ENCODE results near the gene NPTN. TPM values are rescaled to one million over a fixed set of nuclear protein-coding genes. Genes with fewer than 3 reads are reported as not detected.
"Not testable (repeated sequence)": the region's sequence is repeated elsewhere in the genome, so short reads cannot be mapped to it uniquely, and the experiment has no call there.

The NPTN gene
- 135 TPM for total RNA-seq

DNA sequence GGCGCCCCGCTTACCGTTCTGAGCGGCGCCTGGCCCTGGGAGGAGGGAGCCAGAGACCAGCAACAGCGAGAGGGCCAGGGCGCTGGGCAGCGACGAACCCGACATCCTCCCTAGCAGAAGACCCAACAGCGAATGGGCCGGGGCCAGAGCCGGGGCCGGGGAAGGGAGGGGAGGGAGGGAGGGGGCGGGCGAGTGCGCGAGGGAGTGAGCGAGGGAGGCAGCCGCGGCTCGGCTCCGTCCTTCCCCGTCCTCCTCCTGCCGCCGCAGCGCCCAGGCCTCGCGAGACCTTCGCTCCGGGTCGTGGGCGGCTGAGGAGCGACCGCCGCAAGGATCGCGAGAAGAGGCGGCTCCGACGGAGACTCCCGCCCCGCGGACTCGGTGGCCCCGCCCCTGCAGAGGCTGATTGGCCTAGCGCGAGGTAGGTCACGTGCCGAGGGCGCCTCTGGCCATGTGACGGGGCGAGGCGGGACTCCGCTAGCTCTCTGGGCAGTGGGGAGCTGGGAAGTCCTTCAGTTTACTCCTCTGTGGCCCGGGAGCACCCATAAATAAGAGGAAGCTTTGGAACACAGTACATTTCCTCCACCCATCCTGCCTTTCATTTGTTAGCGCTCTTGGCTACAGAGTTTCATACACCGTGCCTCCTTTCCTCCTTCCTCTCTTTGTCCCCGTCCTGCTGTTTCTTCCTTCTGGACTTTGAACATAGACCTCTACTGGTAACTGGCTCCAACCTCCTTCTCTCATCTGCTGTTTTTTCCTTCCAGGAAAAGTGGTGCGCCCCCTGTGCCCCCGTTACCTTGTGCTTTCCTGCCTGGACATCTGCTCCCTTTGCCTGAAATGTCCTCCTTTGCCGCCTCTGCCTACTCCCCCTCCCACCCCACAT lies at the start of gene NPTN:
TSS of gene NPTN (minus strand) at position 279 of the 880 bp plus-strand sequence. CDS start at position 105, 174 bp downstream.
- peak; percentile 99 for DNase-seq (ENCODE audit: low spot score)

DNA sequence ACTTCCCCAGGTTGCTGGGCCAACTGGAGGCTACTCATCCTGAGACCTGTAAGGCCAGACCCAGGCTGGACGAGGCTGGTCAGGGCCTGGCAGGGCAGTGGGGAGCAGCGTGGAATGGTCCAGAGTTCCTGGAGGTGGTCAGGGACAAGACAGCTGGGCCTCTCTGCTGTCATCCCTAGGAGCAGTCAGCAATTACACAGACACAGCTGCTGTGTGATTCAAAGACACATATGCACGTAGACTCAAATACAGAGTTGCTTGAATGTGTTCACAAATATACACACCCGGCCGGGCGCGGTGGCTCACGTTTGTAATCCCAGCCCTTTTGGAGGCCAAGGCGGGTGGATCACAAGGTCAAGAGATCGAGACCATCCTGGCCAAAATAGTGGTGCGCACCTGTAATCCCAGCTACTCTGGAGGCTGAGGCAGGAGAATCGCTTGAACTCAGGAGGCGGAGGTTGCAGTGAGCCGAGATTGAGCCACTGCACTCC lies 49.5 kb upstream of the NPTN start:
- no peak for DNase-seq (ENCODE audit: low spot score)

DNA sequence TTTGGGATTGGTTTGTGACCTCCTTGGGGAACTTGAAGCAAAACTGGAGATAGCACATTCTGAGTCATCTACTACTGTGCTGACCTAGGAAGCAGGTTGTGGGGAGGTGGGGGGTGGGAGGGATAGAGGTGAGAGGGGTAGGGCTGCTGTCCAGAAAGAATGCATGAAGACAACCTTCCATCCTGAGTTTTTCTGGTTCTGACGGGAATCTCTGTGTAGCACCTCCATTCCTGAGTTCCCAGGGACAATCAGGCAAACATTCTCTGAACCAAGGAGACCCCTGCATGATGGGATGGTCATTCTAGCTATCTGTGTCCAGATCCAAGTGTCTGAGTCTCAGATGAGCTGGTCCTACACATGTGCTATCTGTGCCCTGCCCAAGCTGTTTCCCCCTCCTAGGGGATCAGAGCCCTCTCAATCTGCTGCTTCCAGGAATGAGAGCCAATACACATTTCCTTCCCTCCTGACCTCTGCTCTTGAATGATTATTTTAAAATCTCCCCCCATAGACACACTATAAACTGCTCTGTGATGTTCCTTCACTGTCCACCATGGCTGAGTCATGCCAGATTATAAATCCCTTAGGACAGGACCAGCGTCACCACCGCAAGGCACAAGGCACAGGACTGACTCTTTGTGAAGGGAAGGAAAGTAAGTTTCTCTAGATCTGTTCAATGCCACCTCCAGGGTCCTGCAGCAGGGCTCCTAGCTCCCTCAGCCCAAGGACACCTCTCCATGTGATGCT lies 48.8 kb upstream of the NPTN start:
- no peak for DNase-seq (ENCODE audit: low spot score)

DNA sequence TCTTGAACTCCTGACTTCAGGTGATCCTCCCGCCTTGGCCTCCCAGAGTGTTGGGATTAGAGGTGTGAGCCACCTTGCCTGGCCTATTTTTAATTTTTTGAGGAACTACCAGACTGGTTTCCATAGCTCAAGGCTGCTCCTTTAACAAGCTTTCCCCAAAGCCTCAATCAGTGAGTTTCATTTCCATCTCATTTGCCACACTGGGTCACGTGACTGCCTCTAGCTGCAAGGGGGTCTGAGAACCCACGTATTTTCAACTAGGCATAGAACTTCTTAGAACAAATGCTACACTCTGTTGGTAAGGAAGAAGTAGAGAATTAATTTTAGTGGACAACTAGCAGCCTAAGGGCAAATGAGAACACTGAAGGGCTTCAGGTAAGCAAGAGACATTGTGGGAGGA lies 47.9 kb upstream of the NPTN start:
- no peak for DNase-seq (ENCODE audit: low spot score)

DNA sequence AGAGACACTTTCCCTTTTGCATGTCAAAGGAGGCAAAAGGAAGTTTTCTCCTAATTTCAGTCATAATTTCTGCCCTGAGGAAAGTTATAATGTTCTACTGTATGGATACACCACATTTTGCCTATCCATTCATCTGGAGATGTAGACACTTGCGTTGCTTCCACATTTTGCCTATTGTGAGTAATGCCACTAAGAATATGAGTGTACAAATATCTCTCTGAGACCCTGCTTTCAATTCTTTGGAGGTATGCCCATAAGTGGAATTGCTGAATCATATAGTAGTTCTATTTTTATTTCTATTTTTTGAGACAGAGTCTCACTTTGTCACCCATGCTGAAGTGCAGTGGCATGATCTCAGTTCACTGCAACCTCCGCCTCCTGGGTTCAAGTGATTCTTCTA lies 47.4 kb upstream of the NPTN start:
- no peak for DNase-seq (ENCODE audit: low spot score)

DNA sequence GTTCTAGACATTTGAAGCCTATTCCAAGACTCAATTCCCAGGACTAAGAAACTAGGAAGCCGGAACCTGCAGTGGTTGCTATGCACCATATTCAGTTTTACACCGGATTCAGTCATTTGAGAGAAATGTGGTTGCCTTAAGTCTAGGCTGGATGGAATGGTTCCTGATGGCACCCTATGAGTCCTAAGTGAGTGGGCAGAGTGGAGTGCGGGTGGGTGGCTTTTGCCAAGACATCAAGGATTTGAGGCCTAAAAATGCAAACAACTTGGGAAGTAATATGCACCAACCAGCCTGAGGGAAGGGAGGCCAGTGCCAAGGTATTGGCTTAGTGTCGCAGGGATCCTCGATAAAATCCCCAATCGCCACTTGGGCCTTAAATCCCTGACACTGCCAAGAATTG lies 46.8 kb upstream of the NPTN start:
- no peak for DNase-seq (ENCODE audit: low spot score)

DNA sequence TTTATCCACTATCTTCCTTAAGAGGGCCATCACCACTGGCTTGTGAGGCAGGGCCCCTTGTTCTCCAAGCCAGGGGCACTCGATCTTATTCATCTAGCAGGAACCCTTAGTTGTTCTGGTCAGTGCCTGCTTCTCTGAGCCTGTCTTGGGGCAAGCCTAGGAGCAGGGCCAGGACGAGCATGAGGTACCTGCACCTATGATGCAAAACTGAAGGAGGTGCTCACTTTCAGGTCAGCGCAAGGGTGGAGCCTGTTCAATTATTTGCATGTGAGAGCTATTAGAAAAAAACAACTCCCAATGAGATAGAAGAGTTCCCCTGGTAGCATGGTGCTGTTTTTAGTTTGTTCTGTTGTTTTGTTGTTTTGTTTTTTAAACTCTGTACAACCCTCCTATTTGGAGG lies 46.0 kb upstream of the NPTN start:
- no peak for DNase-seq (ENCODE audit: low spot score)

DNA sequence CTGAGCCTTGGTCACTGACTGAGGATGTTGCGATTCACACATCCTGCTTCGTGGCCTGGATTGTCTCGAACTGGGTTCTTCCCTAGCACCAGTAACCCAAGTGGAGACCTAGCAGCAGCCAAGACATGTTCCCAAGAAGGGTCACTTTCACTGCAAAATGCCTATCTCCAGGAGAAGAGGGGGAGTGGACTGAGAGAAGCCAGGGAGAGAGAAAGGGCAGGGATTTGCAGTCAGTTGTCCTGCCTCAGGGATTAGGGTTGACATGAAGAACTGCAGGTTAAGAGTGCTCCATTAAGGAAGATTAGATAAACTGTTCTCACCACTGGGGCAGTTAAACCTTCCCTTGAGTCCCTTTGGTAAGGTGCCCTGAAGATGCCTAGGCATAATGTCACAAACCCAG lies 45.3 kb upstream of the NPTN start:
- DNase-seq (ENCODE audit: low spot score), result no peak

DNA sequence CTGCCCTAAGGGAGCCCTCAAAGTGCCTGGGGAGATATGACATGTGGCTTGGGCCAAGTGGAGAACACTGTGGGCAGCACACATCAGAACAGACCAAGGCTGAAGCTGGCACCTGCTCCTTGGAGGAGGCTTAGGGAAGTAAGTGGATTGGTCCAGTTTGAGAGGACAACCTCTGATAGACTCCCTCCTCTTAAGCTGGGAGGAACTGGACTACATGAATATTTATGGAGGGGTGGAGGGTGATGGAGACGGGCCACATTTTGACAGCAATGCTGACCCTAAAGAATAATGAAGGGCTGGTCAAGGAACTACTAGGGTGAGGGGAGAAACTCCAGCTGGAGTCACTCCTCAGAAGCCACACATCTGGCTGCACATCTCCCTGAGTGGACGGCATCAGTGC lies 44.5 kb upstream of the NPTN start:
- no peak for DNase-seq (ENCODE audit: low spot score)

DNA sequence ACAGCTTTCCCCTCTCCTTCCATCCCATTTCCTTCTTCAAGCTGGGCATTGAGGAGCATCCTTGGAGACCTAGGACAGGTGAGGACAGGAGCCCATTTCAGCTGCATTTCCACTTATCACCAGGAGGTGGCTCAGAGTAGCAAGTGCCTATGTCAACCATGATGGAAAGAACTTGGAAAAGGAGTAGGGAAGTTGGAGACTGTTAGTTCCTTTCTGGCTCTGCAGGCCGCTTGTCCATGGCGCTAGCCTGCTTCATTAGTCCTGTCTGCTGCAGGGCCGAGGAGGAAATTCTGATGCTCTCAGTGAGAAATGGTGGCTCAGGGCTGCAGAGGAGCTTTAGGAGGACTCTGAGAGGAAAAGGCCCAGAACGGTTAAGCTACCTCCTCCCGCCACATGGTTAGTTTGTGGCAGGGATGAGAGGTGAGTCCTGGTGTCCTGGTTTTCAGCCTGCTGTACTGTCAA lies 44.0 kb upstream of the NPTN start:
- DNase-seq (ENCODE audit: low spot score), result peak; percentile 72

DNA sequence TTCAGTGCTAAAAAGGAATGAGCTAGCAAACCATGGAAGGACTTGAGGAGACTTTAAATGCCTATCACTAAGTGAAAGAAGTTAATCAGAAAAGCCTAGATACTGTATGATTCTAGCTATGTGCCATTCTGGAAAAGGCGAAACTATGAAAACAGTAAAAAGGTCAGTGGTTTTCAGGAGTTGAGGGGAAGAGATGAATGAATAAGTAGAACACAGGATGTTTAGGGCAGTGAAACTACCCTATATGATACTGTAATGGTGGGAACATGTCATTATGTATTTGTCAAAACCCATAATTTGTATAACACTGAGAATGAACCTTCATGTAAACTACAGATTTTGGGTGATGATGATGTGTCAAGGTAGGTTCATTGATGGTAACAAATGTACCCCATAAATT lies 41.4 kb upstream of the NPTN start:
- DNase-seq (ENCODE audit: low spot score), result no peak

DNA sequence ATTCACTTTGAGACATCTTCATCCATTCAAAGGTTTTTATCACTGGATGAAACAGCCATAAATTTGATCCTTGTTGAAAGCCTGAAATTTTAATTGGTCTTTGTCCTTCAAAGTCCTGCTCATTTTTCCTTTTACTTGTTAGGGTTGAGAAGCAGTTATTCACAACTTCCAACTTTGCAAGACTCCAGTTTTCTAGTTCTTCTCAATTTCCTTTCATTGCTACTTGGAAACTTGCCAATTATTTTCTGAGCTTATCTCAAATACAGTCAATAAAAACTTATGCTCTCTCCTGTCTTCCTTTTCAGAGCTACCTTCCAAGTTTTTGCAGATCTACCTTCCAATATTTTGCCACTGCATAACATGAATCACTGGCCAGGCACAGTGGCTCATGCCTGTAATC lies 27.3 kb upstream of the NPTN start:
- no peak for DNase-seq (ENCODE audit: low spot score)

DNA sequence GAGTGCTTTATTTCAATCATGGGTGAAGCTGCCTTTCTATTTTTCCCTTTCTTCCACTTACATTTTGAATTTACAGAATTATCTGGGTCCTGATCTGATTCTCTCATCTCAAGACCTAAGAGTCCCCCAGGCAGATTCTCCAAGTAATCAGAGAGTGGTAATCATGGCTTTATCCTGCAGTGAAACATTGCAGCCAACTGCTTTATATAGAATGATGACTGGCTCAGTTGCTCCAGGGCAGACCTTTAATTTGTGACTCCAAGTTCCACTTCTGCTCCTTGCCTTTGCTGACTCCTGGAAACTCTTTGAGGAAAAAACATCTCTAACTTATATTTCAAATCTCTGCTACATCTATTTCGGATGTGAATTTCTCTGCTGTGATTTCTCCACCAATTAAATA lies 25.5 kb upstream of the NPTN start:
- no peak for DNase-seq (ENCODE audit: low spot score)

DNA sequence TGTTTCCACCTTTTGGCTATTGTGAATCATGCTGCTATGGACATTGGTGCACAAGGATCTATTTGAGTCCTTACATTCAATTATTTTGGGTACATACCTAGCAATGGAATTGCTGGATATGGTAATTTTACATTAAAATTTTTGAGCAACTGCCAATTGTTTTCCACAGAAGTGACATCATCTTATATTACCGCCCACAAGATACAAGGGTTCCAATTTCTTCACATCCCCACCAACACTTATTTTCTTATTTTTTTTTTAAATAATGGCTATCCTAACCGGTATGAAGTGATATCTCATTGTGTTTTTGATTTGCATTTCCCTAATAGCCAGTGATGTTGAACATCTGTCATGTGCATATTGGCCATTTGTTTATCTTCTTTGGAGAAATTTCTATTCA lies 22.5 kb upstream of the NPTN start:
- no peak for DNase-seq (ENCODE audit: low spot score)

DNA sequence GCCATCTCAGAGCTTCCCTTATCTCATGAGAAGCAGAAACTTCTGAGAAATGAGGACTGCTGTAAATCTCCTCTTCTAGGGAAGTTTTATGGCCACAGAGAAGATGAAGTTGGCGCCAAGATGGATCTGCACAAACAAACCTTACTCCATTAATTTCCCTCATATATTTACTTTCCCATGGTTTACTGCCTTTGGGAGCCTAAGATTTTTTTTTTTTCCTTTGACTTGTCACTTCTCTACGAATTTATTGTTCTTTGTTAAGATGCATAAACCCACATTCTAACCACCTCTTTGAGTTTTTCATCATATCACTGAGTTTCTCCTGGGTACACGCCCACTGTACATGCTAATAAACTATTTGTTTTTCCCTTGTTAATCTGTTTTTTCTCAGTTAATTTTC lies 21.5 kb upstream of the NPTN start:
- no peak for DNase-seq (ENCODE audit: low spot score)

DNA sequence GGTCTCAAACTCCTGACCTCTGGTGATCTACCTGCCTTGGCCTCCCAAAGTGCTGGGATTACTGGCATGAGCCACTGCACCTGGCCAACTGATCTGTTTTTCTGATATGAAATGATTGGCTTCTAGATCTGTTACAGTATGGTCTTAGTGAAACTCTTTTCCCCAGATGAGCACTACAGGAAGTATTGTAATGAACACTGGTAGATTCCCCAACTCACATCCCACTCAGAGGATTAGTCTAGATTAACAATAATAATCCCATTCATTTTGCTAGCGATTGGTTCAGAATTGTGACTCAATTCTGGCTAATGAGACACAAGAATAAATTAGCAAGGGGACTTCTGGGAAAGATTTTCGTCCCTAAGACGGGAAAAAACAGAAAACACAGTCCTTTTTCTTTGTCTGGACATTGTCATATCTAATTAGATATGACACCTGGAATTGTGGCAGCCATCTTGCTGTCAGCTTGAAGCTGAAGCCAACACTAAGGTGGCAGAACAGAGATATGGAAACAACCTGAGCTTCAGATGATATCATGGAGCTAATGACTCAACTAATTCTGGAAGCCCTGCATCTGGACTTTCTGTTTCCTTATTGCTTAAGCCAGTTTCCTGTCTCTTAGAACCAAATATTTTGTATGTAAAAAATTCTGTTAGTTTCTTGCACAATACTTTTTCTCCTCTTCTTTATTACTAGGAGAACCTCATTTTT lies 17.4 kb upstream of the NPTN start:
- no peak for DNase-seq (ENCODE audit: low spot score)

DNA sequence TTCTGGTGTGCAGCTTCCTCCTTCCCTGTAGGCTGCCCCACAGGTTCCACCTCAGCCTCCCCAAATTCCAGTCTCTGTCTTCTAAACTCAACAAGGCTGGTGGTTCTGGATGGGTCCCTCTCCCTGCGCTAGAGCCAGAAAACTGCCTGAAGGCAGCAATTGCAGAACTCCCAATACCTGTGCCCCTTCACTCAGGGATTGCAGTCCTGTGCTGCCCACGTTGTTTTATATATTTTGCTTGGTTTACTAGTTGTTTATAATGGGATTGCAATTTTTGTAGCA lies 14.8 kb upstream of the NPTN start:
- DNase-seq (ENCODE audit: low spot score), result no peak

DNA sequence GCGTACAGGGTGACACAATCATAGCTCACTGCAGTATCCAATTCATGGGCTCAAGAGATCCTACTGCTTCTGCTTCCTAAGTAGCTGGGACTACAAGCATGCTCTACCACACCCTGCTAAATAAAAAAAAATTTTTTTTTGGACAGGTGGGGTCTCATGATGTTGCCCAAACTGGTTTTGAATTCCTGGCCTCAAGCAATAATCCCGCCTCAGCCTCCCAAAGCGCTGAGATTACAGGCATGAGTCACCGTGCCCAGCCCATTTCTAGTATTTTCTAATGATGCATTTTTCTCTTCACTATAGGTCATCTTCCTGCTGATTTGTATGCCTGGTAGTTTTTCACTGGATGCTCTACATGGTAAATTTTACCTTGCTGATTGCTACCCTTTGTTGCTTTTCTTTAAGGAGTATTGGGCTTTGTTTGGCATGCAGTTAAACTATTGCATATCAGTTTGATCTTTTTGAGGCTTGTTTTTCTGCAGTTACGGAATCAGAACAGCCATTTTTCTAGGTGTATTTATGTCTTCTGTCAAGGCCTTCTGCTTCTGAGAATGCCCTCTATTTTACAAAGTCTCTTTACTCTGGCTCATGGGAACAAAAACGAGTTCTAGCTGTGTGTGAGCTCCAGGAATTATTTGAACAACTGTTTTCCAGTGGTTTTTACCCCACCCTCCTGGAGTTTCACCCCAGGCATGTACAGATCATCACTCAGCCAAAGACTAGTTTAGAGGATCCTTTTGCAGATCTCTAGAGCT lies 14.2 kb upstream of the NPTN start:
- DNase-seq (ENCODE audit: low spot score), result no peak

DNA sequence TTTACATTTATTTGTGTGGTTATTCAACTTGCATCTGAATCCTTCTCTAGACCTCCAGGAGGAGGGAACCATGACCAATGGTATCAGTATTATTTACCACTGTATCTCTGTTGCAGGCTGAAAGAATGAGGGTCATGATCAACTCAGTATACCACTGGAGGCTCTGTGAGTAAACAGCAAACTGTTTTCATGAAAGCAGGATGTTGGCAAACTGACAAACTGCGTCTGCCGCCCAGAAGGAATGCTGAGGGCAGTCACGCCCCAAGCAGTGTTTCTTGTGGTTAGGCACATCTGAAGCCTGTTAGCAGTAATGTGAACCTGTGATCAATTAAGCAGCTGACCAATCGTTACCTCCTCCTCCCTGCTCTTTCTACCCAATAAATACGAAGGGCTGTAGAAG lies 6.3 kb upstream of the NPTN start:
- not testable (repeated sequence) for DNase-seq (ENCODE audit: low spot score)

DNA sequence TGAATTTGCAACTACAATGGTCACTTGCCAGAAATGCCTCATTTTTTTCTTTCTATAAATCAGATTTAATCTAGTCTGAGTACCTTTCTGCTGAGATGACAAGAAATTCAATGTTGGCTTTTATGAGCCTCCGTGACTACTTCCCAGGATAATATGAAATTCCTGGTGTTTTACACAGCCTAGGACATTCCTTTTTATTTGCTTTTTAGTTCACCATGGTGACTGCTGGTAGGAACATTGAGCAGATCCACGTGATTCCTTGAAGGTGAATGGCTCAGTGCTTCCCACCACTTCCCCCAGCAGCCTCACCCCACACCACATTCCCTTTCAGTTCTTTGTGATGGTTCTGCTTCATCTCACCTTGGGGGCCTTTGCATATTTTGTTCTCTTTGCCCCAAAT lies 4.3 kb upstream of the NPTN start:
- no peak for DNase-seq (ENCODE audit: low spot score)

DNA sequence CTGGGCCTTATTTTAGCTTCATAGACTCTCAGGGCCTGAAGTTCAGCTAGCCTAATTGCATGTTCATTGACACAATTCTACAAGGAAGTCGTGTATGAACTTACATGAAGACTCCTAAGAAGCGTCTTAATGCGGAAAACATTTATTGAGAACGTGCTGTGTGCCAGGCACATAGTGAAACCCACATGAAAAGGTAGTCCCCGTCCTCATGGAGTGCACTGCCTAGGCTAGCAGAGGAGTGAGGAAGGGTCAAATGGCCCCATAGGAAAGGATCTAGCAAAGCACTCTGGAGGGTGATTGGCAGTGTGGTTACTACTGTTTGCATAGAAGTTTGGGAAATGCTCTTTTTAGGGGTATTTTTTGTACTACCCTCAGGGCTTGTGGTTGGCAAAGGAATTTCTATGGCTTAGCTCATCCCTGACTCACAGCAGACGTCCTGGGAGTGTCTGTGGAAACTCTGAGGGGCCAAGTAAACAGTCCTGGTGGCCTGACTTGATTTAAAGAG lies 854 bp upstream of the NPTN start:
- no peak for DNase-seq (ENCODE audit: low spot score)

DNA sequence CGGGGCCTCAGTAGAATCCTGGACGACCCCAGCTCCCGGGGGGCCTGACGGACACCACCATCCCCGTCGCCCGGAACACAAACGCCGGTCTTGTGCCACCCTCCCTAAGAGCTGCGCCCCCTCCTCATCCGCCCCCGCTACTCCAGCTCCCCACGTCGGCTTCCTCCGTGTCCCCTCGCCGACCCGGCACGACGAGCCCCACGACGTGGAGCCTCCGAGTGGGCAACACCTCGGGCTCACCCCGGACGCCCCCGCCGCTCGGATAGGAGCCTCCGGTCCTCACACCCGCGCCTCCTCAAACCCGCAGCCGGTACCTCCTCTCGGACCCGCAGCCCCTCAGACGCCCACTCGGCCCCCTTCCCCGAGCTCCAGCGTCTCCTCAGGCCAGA lies 525 bp downstream of the NPTN start:
- DNase-seq (ENCODE audit: low spot score), result no peak
